Left lung (tissue), 10 donors: ENCODE measurements around the gene HLA-DMA. TPM values are rescaled to one million over a fixed set of nuclear protein-coding genes. Genes with fewer than 3 reads are reported as not detected.

Experiments
- ATAC-seq: fragments of 200-7000 bp; cut with Tn5 transposase; one replicate; pipeline ENCODE4 v1.9.1; 2020; ENCODE audit warnings: moderate library complexity
- DNase-seq, 4 donors: peaks; one replicate each; pipeline ENCODE4 v3.0.0-alpha.2; 2013 to 2020
- H3K27ac ChIP-seq, 2 donors: fragments of 200-600 bp; sonication (generic) in 1 of 2; one replicate each; pipeline versions ENCODE4 v1.5.0 to v1.8.0; 2020 to 2021
- H3K27me3 ChIP-seq, 2 donors: fragments of 200-600 bp; sonication (generic) in 1 of 2; one replicate each; pipeline versions ENCODE4 v1.5.0 to v1.8.0; 2020 to 2021
- H3K36me3 ChIP-seq, 2 donors: fragments of 200-600 bp; sonication (generic) in 1 of 2; one replicate each; pipeline versions ENCODE4 v1.5.0 to v1.8.0; 2020 to 2021
- H3K4me1 ChIP-seq, 2 donors: fragments of 200-600 bp; one replicate each; pipeline ENCODE4 v1.8.0; 2021
- H3K4me3 ChIP-seq, 2 donors: fragments of 200-600 bp; sonication (generic) in 1 of 2; one replicate each; pipeline versions ENCODE4 v1.5.0 to v1.8.0; 2020 to 2021; ENCODE audit warnings: mild to moderate bottlenecking in 1 of 2
- H3K9me3 ChIP-seq, 2 donors: fragments of 200-600 bp; sonication (generic) in 1 of 2; one replicate each; pipeline versions ENCODE4 v1.5.0 to v1.8.0; 2020 to 2021
- intact Hi-C, 2 donors: fragments of 100-400 bp; cut with DNase I; formaldehyde crosslinking; loops; one replicate each; pipeline versions ENCODE4 v1.11.2 to v1.14.2; 2022
- polyA plus RNA-seq, 6 donors: library from polyadenylated mRNA; unstranded; fragments of 120-200 nt; gene quantifications; one replicate each; pipeline ENCODE4 v1.2.1, GENCODE V29; 2013; ENCODE audit not compliant: insufficient read length in 6 of 6
- total RNA-seq, 2 donors: library from RNA; stranded (reverse); fragmentation: NEBNext Ultra II Directional; extraction: Animal tissue kit (Norgen Biotek cat#: 25700); gene quantifications; one replicate each; pipeline ENCODE4 v1.2.1, GENCODE V29; 2021
- TF ChIP-seq, protein P1 (sequence below), 2 donors: fragments of 200-600 bp; sonication (generic) in 1 of 2; IDR thresholded peaks; one replicate each; pipeline versions ENCODE4 v1.5.0 to v1.8.0; 2021; ENCODE audit warnings: antibody characterized with exemption in 2 of 2
- donor health status: DM: no; HTN: yes; CAD: no.
- donor health status: DM: no; HTN: no; CAD: no.

Gene HLA-DMA
- total and polyA plus RNA-seq, 8 donors: 9.4 to 159 (median 22.0) TPM

DNA sequence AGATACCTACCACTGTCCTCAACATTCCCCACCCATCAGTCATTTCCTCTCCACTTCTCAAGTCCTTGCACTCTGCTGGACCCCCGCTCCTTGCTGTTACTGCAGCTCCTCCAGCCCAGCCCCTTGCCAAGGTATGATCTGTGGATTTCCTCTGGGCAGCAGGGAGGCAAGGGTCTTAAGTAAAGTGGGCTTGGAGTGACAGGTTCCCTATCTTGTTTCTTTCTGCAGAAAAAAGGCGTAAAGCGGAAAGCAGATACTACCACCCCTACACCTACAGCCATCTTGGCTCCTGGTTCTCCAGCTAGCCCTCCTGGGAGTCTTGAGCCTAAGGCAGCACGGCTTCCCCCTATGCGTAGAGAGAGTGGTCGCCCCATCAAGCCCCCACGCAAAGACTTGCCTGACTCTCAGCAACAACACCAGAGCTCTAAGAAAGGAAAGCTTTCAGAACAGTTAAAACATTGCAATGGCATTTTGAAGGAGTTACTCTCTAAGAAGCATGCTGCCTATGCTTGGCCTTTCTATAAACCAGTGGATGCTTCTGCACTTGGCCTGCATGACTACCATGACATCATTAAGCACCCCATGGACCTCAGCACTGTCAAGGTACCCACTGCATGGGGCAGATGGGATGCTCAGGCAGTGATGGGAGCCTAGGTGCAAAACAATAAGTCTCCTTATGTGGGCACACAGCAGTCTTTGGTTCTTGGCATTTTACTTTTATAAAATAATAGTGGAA is 23.6 kb upstream of the HLA-DMA start:
- ATAC-seq: no peak
- TF ChIP-seq, protein P1, sequence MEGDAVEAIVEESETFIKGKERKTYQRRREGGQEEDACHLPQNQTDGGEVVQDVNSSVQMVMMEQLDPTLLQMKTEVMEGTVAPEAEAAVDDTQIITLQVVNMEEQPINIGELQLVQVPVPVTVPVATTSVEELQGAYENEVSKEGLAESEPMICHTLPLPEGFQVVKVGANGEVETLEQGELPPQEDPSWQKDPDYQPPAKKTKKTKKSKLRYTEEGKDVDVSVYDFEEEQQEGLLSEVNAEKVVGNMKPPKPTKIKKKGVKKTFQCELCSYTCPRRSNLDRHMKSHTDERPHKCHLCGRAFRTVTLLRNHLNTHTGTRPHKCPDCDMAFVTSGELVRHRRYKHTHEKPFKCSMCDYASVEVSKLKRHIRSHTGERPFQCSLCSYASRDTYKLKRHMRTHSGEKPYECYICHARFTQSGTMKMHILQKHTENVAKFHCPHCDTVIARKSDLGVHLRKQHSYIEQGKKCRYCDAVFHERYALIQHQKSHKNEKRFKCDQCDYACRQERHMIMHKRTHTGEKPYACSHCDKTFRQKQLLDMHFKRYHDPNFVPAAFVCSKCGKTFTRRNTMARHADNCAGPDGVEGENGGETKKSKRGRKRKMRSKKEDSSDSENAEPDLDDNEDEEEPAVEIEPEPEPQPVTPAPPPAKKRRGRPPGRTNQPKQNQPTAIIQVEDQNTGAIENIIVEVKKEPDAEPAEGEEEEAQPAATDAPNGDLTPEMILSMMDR (IDR thresholded peaks at IDR 0.05): no peak
- Histone ChIP-seq H3K27me3 (no peaks in the 10 kb centered on the region), H3K4me1 (peaks cover 9 to 69% of the 10 kb centered on the region in 2 donors), H3K9me3 (no peaks in the 10 kb centered on the region), H3K36me3 (peaks cover 17 to 94% of the 10 kb centered on the region in 2 donors), H3K4me3 (peak overlapping the region in 1 of 2 donors; percentile 100), H3K27ac (no peak overlapping the region)
- intact Hi-C loops: loop anchor here in 1 of 2 donors (5.0 kb wide), 1 partner anchor 39 kb away; no protein-coding TSS in a partner anchor
- DNase-seq: no peak

DNA sequence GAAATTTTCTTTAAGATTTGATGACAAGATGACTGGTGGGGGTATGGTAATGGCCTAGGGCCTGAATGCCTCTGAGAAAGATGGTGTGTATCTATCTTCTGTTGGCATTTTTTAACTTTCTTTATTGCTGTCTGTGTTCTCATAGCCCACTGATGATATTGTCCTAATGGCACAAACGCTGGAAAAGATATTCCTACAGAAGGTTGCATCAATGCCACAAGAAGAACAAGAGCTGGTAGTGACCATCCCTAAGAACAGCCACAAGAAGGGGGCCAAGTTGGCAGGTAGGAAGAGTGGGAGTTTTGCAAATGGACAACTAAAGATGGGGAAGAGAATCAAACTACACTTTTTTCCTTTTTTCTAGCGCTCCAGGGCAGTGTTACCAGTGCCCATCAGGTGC is 23.0 kb upstream of the HLA-DMA start:
- Histone ChIP-seq H3K4me3 (peak overlapping the region in 1 of 2 donors; percentile 100), H3K27me3 (no peaks in the 10 kb centered on the region), H3K4me1 (peaks cover 9 to 67% of the 10 kb centered on the region in 2 donors), H3K27ac (no peak overlapping the region), H3K36me3 (peaks cover 17 to 88% of the 10 kb centered on the region in 2 donors), H3K9me3 (no peaks in the 10 kb centered on the region)
- TF ChIP-seq, protein P1 (IDR thresholded peaks at IDR 0.05): no peak
- DNase-seq: no peak
- no peak for ATAC-seq
- intact Hi-C loops: loop anchor here in 1 of 2 donors (5.0 kb wide), 1 partner anchor 39 kb away; no protein-coding TSS in a partner anchor

DNA sequence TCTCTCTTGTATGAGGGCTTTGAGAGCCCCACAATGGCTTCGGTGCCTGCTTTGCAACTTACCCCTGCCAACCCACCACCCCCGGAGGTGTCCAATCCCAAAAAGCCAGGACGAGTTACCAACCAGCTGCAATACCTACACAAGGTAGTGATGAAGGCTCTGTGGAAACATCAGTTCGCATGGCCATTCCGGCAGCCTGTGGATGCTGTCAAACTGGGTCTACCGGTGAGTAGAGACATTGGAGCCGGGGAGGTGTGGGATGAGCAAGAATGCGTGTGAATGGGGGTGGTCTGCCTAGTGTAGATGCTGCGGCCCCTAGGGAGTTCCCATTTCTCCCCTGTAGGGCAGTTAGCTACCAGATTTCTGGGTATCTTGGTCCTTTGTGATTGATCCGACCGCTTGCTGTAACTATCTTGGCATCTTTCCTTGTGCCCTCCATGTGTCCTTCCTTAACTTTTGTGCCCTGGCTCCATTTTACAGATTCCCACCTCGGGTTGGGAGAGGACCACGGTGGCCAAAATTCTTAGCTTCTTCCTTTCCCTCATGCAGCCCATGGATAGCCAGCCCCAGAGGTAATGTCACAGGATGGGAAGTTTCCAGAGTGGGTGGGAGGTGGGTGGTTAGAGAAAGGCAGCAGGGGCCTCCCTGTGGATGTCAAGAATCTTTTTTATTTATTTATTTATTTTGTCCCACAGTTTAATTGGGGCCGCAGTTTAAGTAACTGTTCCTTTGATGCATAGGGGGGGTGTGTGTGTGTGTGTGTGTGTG is 21.8 kb upstream of the HLA-DMA start:
- Histone ChIP-seq H3K9me3 (no peaks in the 10 kb centered on the region), H3K27ac (peak overlapping the region in 1 of 2 donors; percentile 99), H3K4me3 (peak overlapping the region; percentile 98 to 100), H3K27me3 (no peaks in the 10 kb centered on the region), H3K4me1 (peaks cover 9 to 56% of the 10 kb centered on the region in 2 donors), H3K36me3 (peaks cover 10 to 76% of the 10 kb centered on the region in 2 donors)
- DNase-seq (no peak), ATAC-seq (no peak)
- intact Hi-C loops: loop anchor here in 1 of 2 donors (5.0 kb wide), 1 partner anchor 37 kb away; no protein-coding TSS in a partner anchor
- TF ChIP-seq, protein P1 (IDR thresholded peaks at IDR 0.05): no peak

DNA sequence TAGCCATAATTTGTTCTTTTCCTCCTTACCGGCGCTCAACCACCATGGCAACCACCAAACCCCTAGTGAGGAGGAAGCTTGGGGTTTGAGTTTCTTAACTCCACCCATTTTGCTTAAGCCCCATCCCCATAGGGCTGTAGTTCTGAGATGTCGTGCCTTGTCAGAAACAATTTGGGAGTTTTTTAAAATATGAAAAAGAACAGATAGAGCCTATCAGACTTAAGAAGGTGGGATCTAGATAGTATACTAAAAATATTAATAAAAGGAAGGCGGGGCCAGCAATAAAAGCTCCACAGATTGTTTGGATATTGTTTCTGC is 21.1 kb upstream of the HLA-DMA start:
- no peak for ATAC-seq
- H3K4me3 ChIP-seq: peak overlapping the region; percentile 98 to 100
- DNase-seq: peak in 1 of 4 donors; percentile 40

More for the DNA sequence above, 21.1 kb upstream of the HLA-DMA start:
- peaks cover 10 to 69% of the 10 kb centered on the region in 2 donors for H3K36me3 ChIP-seq
- TF ChIP-seq, protein P1 (IDR thresholded peaks at IDR 0.05): no peak
- H3K27ac ChIP-seq: peak overlapping the region; percentile 99
- intact Hi-C loops: no loop called here
- no peaks in the 10 kb centered on the region for H3K27me3 ChIP-seq
- peaks cover 9 to 48% of the 10 kb centered on the region in 2 donors for H3K4me1 ChIP-seq
- no peaks in the 10 kb centered on the region for H3K9me3 ChIP-seq
